ENCODE data around the gene EBLN1. TPM values are rescaled to one million over a fixed set of nuclear protein-coding genes. Genes with fewer than 3 reads are reported as not detected.

Gene EBLN1
- total and polyA plus RNA-seq, 9 of the 15 experiments (the other 6 are each of a cell fraction or from before 2014, with no cell fraction given), result 0.06 to 3.1 (median 0.80) TPM

DNA sequence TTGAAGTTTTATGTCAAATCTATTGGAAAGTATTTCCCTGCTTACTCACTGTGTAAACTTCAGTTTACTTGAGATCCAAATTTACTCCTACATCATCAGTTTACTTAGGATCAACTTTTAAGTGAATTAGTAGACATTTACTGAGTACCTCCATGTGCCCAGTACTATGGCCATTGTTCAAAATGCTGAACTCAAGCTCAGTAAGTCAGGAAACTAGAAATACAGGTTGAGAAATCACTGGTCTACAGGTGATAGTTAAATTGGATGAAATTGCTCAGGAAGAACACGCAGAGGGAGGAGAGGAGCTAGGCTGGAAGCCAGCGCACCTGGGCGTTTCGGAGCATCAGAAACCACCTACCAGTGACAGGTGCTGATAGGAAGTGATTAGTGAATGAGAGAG, 25.5 kb upstream of the EBLN1 start:
- ATAC-seq (no peak), FAIRE-seq (no peak), DNase-seq (ENCODE audit: extremely low read depth in 1 of 4, low spot score in 3 of 4) (no peak)
- Histone ChIP-seq H3K9me1 (ENCODE audit: control insufficient read depth, insufficient read depth, low read length) (no peaks in the 10 kb centered on the region), H3K27me3 (ENCODE audit: control insufficient read depth in 2 of 2, insufficient read depth in 2 of 2, low read length in 2 of 2) (no peaks in the 10 kb centered on the region), H3K27ac (ENCODE audit: extremely low read depth, low read depth, low read length) (no peak overlapping the region), H3K36me3 (ENCODE audit: control insufficient read depth, insufficient read depth, low read length) (no peaks in the 10 kb centered on the region), H3K4me3 (no peak overlapping the region), H3K4me2 (ENCODE audit: insufficient read depth, low read length) (no peak overlapping the region), H3K9me3 (replicated peaks; ENCODE audit: control insufficient read depth, insufficient read depth, low read depth, low read length) (no peaks in the 10 kb centered on the region), H3K79me2 (ENCODE audit: control insufficient read depth, insufficient read depth, low read length) (no peaks in the 10 kb centered on the region), H4K20me1 (replicated peaks; ENCODE audit: control insufficient read depth, insufficient read depth, low read length) (no peaks in the 10 kb centered on the region), H3K4me1 (replicated peaks in 1 of 2; ENCODE audit: control insufficient read depth in 2 of 2, insufficient read depth in 2 of 2, low read length in 2 of 2) (peaks cover 0 to 11% of the 10 kb centered on the region in 2 experiments; a peak in 3 of 5 replicates), H3K9ac (ENCODE audit: insufficient read depth in 1 of 2, low read depth in 2 of 2, low read length in 2 of 2) (no peak overlapping the region), H2AFZ (ENCODE audit: low read depth, low read length) (no peak overlapping the region)
- ChIA-PET CTCF (ENCODE audit: low intra/inter-chr PET ratio) (no interaction called here), POLR2A (interaction anchor here (0.8 to 1.9 kb wide), 2 partner anchors 14 to 16 kb away, joined by 3 to 4 read pairs; no protein-coding TSS in a partner anchor)
- BruUV-seq (replicated peaks), result no TSS peak
- in situ Hi-C loops (cut with MboI), result no loop called here
- no peak for TF ChIP-seq TRIM28 (IDR thresholded peaks at IDR 0.05)
- TF ChIP-seq C11orf30 (IDR thresholded peaks at IDR 0.05; ENCODE audit: low read depth), result peak; percentile 2; the same call in 1 of the 2 replicates
- intact Hi-C loops (cut with micrococcal nuclease), result no loop called here
- 76% methylated on average over 4 of the region's 4 CpGs for WGBS (ENCODE audit: insufficient coverage, low coverage, missing lambda C conversion rate)

- Histone ChIP-seq H3K36me3 (ENCODE audit: control insufficient read depth, insufficient read depth, low read length) (no peaks in the 10 kb centered on the region), H3K27ac (ENCODE audit: extremely low read depth, low read depth, low read length) (no peak overlapping the region), H3K79me2 (ENCODE audit: control insufficient read depth, insufficient read depth, low read length) (no peaks in the 10 kb centered on the region), H2AFZ (ENCODE audit: low read depth, low read length) (peak overlapping the region; percentile 75), H3K9ac (ENCODE audit: insufficient read depth in 1 of 2, low read depth in 2 of 2, low read length in 2 of 2) (peak overlapping the region in 1 of 2 experiments; percentile 73; a peak in 1 of 4 replicates), H3K4me1 (replicated peaks in 1 of 2; ENCODE audit: control insufficient read depth in 2 of 2, insufficient read depth in 2 of 2, low read length in 2 of 2) (peaks cover 5 to 8% of the 10 kb centered on the region in 2 experiments; a peak in 3 of 5 replicates), H3K27me3 (ENCODE audit: control insufficient read depth in 2 of 2, insufficient read depth in 2 of 2, low read length in 2 of 2) (no peaks in the 10 kb centered on the region), H4K20me1 (replicated peaks; ENCODE audit: control insufficient read depth, insufficient read depth, low read length) (no peaks in the 10 kb centered on the region), H3K9me1 (ENCODE audit: control insufficient read depth, insufficient read depth, low read length) (no peaks in the 10 kb centered on the region), H3K9me3 (replicated peaks; ENCODE audit: control insufficient read depth, insufficient read depth, low read depth, low read length) (no peaks in the 10 kb centered on the region), H3K4me2 (ENCODE audit: insufficient read depth, low read length) (peak overlapping the region; percentile 87; the same call in 1 of the 2 replicates), H3K4me3 (no peak overlapping the region)
- no peak for FAIRE-seq
- 71% methylated on average over 1 of the region's 1 CpG for WGBS (ENCODE audit: insufficient coverage, low coverage, missing lambda C conversion rate)
- no peak for DNase-seq (ENCODE audit: extremely low read depth in 1 of 4, low spot score in 3 of 4)
- no TSS peak for BruUV-seq (replicated peaks)
- ChIA-PET CTCF (ENCODE audit: low intra/inter-chr PET ratio) (no interaction called here), POLR2A (interaction anchor here (1.5 kb wide), 1 partner anchor 228 kb away, joined by 4 read pairs; the partner anchor contains the start of gene DNAJC1)
- intact Hi-C loops (cut with micrococcal nuclease) (no loop called here), in situ Hi-C loops (cut with MboI) (no loop called here)
- TF ChIP-seq RFX1 (IDR thresholded peaks at IDR 0.05), result peak; percentile 54
- TF ChIP-seq C11orf30 (IDR thresholded peaks at IDR 0.05; ENCODE audit: low read depth), result peak; percentile 54
- TF ChIP-seq E4F1 (CRISPR knock-in tag; IDR thresholded peaks at IDR 0.05; ENCODE audit: borderline replicate concordance), result no peak
- peak; percentile 73 for TF ChIP-seq ZNF316 (IDR thresholded peaks at IDR 0.05)
- no peak for ATAC-seq
Observed at GRCh38 chr10:22231260-22231659, 13.4 kb upstream of the EBLN1 start.

Data from K562 (cell line).